Loucy (cell line): Measurements from ENCODE around the gene SLCO2A1.

Source experiments
- H2AFZ ChIP-seq: fragments of 200-600 bp; sonication (generic); 2 replicates; pipeline ENCODE4 v1.6.0; 2016; ENCODE audit warnings: antibody characterized with exemption, mild to moderate bottlenecking, low read length, moderate library complexity
- H3F3A ChIP-seq: fragments of 200-600 bp; 2 replicates; pipeline ENCODE4 v1.6.0; 2016; ENCODE audit warnings: antibody characterized with exemption, low read depth, mild to moderate bottlenecking
- H3K27me3 ChIP-seq: fragments of 200-600 bp; sonication (generic); 2 replicates; pipeline ENCODE4 v1.6.1; 2014; ENCODE audit warnings: low read length, mild to moderate bottlenecking; ENCODE audit not compliant: insufficient read depth, poor library complexity, severe bottlenecking
- H3K36me3 ChIP-seq: fragments of 200-600 bp; sonication (generic); 2 replicates; pipeline ENCODE4 v1.6.1; 2016; ENCODE audit warnings: low read length; ENCODE audit not compliant: insufficient read depth
- H3K4me1 ChIP-seq: fragments of 200-600 bp; sonication (generic); 2 replicates; pipeline ENCODE4 v1.5.1; 2014; ENCODE audit warnings: low read length, mild to moderate bottlenecking; ENCODE audit not compliant: insufficient read depth, poor library complexity, severe bottlenecking
- H3K4me2 ChIP-seq: fragments of 200-600 bp; sonication (generic); 2 replicates; pipeline ENCODE4 v1.6.0; 2014; ENCODE audit warnings: antibody characterized with exemption, low read length, low read depth, mild to moderate bottlenecking; ENCODE audit not compliant: poor library complexity, severe bottlenecking
- H3K4me3 ChIP-seq: fragments of 200-600 bp; sonication (generic); 2 replicates; pipeline ENCODE4 v1.5.1; 2014; ENCODE audit warnings: low read length, mild to moderate bottlenecking, mixed read lengths; ENCODE audit not compliant: poor library complexity, severe bottlenecking
- H3K79me2 ChIP-seq: fragments of 200-600 bp; sonication (generic); 2 replicates; pipeline ENCODE4 v1.6.1; 2014; ENCODE audit warnings: low read length; ENCODE audit not compliant: insufficient read depth
- H3K9ac ChIP-seq: fragments of 200-600 bp; sonication (generic); 2 replicates; pipeline ENCODE4 v1.6.0; 2014; ENCODE audit warnings: mild to moderate bottlenecking, low read depth, low read length, moderate library complexity; ENCODE audit not compliant: poor library complexity, severe bottlenecking
- H3K9me2 ChIP-seq: fragments of 200-600 bp; sonication (generic); replicated peaks from 2 replicates; pipeline ENCODE4 v1.6.1; 2016; ENCODE audit warnings: low read depth, low read length, mixed read lengths
- H3K9me3 ChIP-seq: fragments of 200-600 bp; sonication (generic); 2 replicates; pipeline ENCODE4 v1.6.1; 2014; ENCODE audit warnings: mild to moderate bottlenecking, antibody characterized with exemption, low read length, low read depth; ENCODE audit not compliant: insufficient read depth
- H4K20me1 ChIP-seq: fragments of 200-600 bp; sonication (generic); 2 replicates; pipeline ENCODE4 v1.6.0; 2014; ENCODE audit warnings: antibody characterized with exemption, low read length, mild to moderate bottlenecking; ENCODE audit not compliant: insufficient read depth, poor library complexity, severe bottlenecking
- EZH2phosphoT487 ChIP-seq: fragments of 200-600 bp; IDR thresholded peaks from 2 replicates; pipeline ENCODE4 v1.6.1; 2018; ENCODE audit warnings: antibody characterized with exemption, mild to moderate bottlenecking, moderate library complexity, borderline replicate concordance
- TF ChIP-seq, protein P1 (sequence below): fragments of 200-600 bp; sonication (generic); conservative IDR thresholded peaks from 2 replicates; pipeline ENCODE4 v1.5.1; 2014; ENCODE audit warnings: mild to moderate bottlenecking, antibody characterized with exemption, low read length

Gene SLCO2A1

DNA sequence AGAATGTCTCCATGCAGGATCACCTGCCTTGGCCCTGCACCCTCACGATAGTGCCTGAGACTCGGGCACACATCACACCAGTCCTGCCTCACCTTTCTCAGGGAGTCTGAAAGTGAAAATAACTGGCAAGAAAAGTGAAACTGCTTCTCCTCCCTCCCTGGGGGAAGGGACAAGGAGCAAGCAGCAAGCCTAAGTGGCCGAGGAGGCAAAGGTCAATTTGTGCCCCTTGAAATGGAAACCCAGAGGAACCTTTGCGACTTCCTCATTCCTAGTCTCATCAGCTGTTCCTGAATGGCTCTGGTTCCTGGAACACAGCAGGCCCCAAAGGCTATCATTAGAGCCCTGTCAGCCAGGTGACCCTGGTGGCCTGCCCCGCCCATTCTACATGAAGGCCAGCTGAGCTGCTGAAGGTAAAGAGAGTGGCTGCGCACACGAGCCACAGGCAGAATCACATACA, 28.0 kb upstream of the SLCO2A1 start:
- no peaks in the 10 kb centered on the region for H3K9me2 ChIP-seq
- H3K9ac ChIP-seq, result peak overlapping the region; percentile 23
- H4K20me1 ChIP-seq, result no peaks in the 10 kb centered on the region
- H3K4me3 ChIP-seq, result no peak overlapping the region
- H3K4me1 ChIP-seq, result peaks cover 53% of the 10 kb centered on the region
- H3K4me2 ChIP-seq, result peak overlapping the region; percentile 27
- no peaks in the 10 kb centered on the region for H3K36me3 ChIP-seq
- no peaks in the 10 kb centered on the region for H3K79me2 ChIP-seq
- no peaks in the 10 kb centered on the region for H3K27me3 ChIP-seq
- H2AFZ ChIP-seq, result peak overlapping the region; percentile 69
- TF ChIP-seq, protein P1, sequence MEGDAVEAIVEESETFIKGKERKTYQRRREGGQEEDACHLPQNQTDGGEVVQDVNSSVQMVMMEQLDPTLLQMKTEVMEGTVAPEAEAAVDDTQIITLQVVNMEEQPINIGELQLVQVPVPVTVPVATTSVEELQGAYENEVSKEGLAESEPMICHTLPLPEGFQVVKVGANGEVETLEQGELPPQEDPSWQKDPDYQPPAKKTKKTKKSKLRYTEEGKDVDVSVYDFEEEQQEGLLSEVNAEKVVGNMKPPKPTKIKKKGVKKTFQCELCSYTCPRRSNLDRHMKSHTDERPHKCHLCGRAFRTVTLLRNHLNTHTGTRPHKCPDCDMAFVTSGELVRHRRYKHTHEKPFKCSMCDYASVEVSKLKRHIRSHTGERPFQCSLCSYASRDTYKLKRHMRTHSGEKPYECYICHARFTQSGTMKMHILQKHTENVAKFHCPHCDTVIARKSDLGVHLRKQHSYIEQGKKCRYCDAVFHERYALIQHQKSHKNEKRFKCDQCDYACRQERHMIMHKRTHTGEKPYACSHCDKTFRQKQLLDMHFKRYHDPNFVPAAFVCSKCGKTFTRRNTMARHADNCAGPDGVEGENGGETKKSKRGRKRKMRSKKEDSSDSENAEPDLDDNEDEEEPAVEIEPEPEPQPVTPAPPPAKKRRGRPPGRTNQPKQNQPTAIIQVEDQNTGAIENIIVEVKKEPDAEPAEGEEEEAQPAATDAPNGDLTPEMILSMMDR, result no peak
- no peak for TF ChIP-seq EZH2phosphoT487
- H3F3A ChIP-seq, result no peaks in the 10 kb centered on the region
- no peaks in the 10 kb centered on the region; the same call in 1 of the 2 replicates for H3K9me3 ChIP-seq

DNA sequence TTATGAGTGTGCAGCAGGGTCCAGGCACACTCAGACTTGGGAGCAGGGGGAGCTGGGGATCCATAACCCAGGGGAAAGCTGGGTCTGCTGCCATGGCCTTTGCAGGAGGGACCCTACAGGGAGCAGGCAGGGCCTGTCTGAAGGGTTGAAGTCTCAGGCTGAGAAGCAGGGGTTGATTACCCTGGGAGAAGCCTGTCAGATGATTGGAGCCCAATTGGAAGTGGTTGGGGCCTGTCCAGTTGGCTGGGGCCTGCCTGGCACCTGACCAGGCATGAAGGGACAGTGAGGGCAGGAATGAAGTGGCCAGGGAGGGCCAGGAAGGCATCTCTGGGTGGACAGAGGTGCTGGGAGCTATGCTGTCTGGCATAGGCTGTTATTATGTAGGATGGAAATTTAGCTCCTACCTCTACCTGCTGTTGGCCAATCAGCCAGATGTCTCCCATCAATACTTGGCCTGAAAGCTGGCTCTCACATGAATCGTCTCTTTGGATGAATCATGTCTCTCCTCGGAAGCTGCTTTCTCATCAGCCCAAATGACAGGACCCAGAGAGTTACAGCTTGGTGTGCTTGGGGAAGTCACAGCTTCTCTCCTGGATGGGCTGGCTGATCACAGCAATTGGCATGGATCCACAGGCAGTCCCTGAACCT, 27.4 kb upstream of the SLCO2A1 start:
- Histone ChIP-seq H3K4me2 (peak overlapping the region; percentile 27), H3K4me1 (peaks cover 53% of the 10 kb centered on the region), H3K36me3 (no peaks in the 10 kb centered on the region), H4K20me1 (no peaks in the 10 kb centered on the region), H3K9ac (peak overlapping the region; percentile 23), H3K9me2 (no peaks in the 10 kb centered on the region), H3K79me2 (no peaks in the 10 kb centered on the region), H2AFZ (peak overlapping the region; percentile 69), H3K27me3 (no peaks in the 10 kb centered on the region), H3F3A (no peaks in the 10 kb centered on the region), H3K4me3 (no peak overlapping the region), H3K9me3 (no peaks in the 10 kb centered on the region; the same call in 1 of the 2 replicates)
- TF ChIP-seq, protein P1, result no peak
- TF ChIP-seq EZH2phosphoT487, result no peak

- Histone ChIP-seq H3K9me2 (no peaks in the 10 kb centered on the region), H4K20me1 (no peaks in the 10 kb centered on the region), H3K4me2 (peak overlapping the region; percentile 9), H2AFZ (no peak overlapping the region), H3K27me3 (no peaks in the 10 kb centered on the region), H3K36me3 (no peaks in the 10 kb centered on the region), H3F3A (no peaks in the 10 kb centered on the region), H3K9me3 (no peaks in the 10 kb centered on the region; the same call in 1 of the 2 replicates), H3K4me1 (peaks cover 53% of the 10 kb centered on the region), H3K9ac (peak overlapping the region; percentile 23), H3K4me3 (no peak overlapping the region), H3K79me2 (no peaks in the 10 kb centered on the region)
- no peak for TF ChIP-seq EZH2phosphoT487
- TF ChIP-seq, protein P1, result no peak
These were observed 26.8 kb upstream of the SLCO2A1 start for GRCh38 chr3:134056464-134056891.
